ENCODE results near the gene DDX60.

DNA sequence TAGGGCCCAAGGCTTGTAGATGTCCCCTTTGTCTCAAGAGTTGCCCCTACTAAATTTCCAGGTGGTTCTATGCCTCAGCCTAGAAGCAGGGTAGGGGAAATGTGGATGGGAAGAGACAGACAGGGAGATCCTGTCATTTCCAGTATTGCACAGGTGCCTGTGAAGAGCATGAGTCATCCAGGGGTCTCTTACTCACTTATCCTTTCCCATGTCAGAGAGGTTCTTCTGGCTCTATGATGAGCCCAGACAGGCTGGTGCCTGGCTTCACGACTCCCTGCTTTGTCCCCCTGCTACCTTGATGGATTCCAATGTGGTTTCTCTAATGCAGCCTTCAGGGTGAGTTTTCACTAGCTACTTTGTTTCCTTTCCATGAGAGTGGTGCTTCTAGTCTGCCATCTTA is 35.2 kb upstream of the DDX60 start:
- no peak for TF ChIP-seq ESRRA (CRISPR knock-in tag; IDR thresholded peaks at IDR 0.05; ENCODE audit: borderline replicate concordance)
- TF ChIP-seq, protein P1, sequence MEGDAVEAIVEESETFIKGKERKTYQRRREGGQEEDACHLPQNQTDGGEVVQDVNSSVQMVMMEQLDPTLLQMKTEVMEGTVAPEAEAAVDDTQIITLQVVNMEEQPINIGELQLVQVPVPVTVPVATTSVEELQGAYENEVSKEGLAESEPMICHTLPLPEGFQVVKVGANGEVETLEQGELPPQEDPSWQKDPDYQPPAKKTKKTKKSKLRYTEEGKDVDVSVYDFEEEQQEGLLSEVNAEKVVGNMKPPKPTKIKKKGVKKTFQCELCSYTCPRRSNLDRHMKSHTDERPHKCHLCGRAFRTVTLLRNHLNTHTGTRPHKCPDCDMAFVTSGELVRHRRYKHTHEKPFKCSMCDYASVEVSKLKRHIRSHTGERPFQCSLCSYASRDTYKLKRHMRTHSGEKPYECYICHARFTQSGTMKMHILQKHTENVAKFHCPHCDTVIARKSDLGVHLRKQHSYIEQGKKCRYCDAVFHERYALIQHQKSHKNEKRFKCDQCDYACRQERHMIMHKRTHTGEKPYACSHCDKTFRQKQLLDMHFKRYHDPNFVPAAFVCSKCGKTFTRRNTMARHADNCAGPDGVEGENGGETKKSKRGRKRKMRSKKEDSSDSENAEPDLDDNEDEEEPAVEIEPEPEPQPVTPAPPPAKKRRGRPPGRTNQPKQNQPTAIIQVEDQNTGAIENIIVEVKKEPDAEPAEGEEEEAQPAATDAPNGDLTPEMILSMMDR (IDR thresholded peaks at IDR 0.05) = no peak
- no peak for TF ChIP-seq ZNF219 (CRISPR knock-in tag; IDR thresholded peaks at IDR 0.05; ENCODE audit: borderline replicate concordance)
- TF ChIP-seq, protein P2, sequence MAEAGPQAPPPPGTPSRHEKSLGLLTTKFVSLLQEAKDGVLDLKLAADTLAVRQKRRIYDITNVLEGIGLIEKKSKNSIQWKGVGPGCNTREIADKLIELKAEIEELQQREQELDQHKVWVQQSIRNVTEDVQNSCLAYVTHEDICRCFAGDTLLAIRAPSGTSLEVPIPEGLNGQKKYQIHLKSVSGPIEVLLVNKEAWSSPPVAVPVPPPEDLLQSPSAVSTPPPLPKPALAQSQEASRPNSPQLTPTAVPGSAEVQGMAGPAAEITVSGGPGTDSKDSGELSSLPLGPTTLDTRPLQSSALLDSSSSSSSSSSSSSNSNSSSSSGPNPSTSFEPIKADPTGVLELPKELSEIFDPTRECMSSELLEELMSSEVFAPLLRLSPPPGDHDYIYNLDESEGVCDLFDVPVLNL (CRISPR knock-in tag; IDR thresholded peaks at IDR 0.05; ENCODE audit: borderline replicate concordance, low read depth) = no peak
- TF ChIP-seq CREM (CRISPR knock-in tag; IDR thresholded peaks at IDR 0.05) = no peak
- TF ChIP-seq TP53 (CRISPR knock-in tag; IDR thresholded peaks at IDR 0.05) = no peak
- no peak for TF ChIP-seq FOXK1 (CRISPR knock-in tag; IDR thresholded peaks at IDR 0.05)
- TF ChIP-seq ZNF263 (CRISPR knock-in tag; IDR thresholded peaks at IDR 0.05; ENCODE audit: low read depth) = no peak
- no peak for TF ChIP-seq ZBTB21 (CRISPR knock-in tag; IDR thresholded peaks at IDR 0.05; ENCODE audit: borderline replicate concordance)
- TF ChIP-seq CBFB (CRISPR knock-in tag; IDR thresholded peaks at IDR 0.05; ENCODE audit: low read depth) = no peak
- no peak for TF ChIP-seq NR2C2 (CRISPR knock-in tag; IDR thresholded peaks at IDR 0.05)
- TF ChIP-seq FOXJ3 (CRISPR knock-in tag; IDR thresholded peaks at IDR 0.05; ENCODE audit: borderline replicate concordance) = no peak
- no peak for TF ChIP-seq SMAD4 (CRISPR knock-in tag; IDR thresholded peaks at IDR 0.05)
- no peak for TF ChIP-seq SMAD3 (CRISPR knock-in tag; IDR thresholded peaks at IDR 0.05; ENCODE audit: borderline replicate concordance)
